Right kidney (tissue), 9 donors: Measurements from ENCODE around the gene ST3GAL4.
"Not testable (repeated sequence)": the region's sequence is repeated elsewhere in the genome, so short reads cannot be mapped to it uniquely, and the experiment has no call there.

ENCODE experiments used
- DNase-seq: peaks from one replicate; pipeline ENCODE4 v3.0.0-alpha.2; 2016
- long read RNA-seq, 8 donors: transcript quantifications; one replicate each; lab custom pipeline, GENCODE V29; 2026

Gene ST3GAL4, protein sequence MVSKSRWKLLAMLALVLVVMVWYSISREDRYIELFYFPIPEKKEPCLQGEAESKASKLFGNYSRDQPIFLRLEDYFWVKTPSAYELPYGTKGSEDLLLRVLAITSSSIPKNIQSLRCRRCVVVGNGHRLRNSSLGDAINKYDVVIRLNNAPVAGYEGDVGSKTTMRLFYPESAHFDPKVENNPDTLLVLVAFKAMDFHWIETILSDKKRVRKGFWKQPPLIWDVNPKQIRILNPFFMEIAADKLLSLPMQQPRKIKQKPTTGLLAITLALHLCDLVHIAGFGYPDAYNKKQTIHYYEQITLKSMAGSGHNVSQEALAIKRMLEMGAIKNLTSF
- long read RNA-seq, donor 1, partial matches to known transcripts: 0 of 5 reads
- long read RNA-seq, donor 1, other reads (novel, unspliced or antisense): 0 of 5 reads
- long read RNA-seq, donor 2, partial matches to known transcripts: 0 of 3 reads
- long read RNA-seq, donor 2, other reads (novel, unspliced or antisense): 0 of 3 reads
- long read RNA-seq, donor 3, partial matches to known transcripts: 0 of 5 reads
- long read RNA-seq, donor 3, other reads (novel, unspliced or antisense): 0 of 5 reads
- long read RNA-seq, donor 4, partial matches to known transcripts: 0 of 1 reads
- long read RNA-seq, donor 4, other reads (novel, unspliced or antisense): 0 of 1 reads
- long read RNA-seq, donor 5, partial matches to known transcripts: 0 of 1 reads
- long read RNA-seq, donor 5, other reads (novel, unspliced or antisense): 0 of 1 reads
- long read RNA-seq, donor 6, partial matches to known transcripts: 0 of 3 reads
- long read RNA-seq, donor 6, other reads (novel, unspliced or antisense): 0 of 3 reads
- long read RNA-seq, donor 7, transcript ST3GAL4-201 (11 exons, 1,790 nt): major isoform, 5 of 14 reads
- long read RNA-seq, donor 7, partial matches to known transcripts: 5 of 14 reads
- long read RNA-seq, donor 7, other reads (novel, unspliced or antisense): 0 of 14 reads
- long read RNA-seq, donor 8: 0 reads

DNA sequence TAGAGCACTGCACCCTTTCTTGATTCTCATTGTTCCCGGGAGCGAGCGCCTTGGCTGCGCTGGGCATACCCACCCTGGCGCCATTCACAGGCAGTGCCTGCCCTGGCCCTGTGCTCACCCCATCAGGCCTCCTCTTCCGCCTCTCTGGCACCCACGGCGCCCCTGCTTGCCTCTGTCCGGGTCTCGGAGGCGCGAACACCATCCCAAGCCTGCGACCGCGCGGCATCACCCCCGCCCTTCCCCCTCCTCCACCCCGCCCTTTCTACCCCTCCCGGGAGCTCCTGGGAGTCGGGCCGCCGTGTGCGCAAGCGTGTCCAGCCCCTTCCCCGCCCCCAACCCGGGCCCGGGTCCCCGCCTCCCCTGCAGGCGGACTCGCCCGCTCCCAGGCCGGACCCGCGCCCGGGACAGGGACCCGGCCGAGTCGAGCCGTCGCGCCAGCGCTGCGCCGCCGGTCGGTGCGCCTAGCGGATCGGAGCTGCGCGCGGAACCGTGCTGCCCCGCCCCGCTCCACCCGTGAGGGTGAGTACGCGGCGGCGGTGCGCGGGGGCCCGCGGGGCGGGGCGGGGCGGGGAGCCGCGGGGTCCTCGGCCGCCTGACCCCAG lies at the start of gene ST3GAL4:
Gene ST3GAL4, plus strand, starts transcription at position 363 of the 602 bp plus-strand sequence. CDS start 50,470 bp downstream, outside the sequence.
- peak; percentile 84 for DNase-seq

DNA sequence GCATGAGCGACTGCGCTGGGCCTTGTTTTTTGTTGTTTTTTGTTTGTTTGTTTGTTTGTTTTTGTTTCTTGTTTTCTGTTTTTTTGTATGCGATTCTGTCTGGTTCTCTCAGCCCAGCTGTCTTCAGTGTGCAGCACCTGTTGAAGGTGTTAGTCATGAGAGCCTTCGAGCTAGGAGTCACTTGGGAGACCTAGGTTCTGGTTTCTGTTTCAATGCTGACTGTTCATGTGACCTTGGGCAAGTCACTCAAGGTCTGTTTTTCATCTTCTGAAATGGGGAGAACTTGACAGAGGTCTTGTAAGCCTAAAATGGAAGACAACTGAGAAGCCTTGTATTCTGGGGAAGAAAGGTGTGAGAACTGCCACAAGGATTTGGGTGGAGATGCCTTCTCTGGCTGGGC lies 49.8 kb upstream of the ST3GAL4 start:
- DNase-seq: no peak

DNA sequence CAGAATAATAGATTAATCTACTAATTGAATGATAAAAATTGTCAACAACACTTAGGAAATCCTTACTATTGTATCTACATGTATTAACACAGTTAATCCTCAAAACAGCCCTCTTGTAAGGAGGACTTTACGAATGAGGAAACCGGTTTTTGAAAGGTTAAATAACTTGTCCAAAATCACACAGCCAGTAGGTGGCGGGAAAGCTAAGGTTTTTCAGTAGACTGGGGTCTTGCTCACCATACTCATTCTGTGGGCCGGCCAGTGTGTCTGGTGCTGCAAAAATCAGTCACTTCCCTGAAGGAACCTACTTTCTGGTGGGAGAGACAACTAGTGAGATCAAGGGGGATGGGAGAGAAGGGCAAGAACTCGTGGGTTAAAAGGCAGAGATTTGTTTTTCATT lies 47.8 kb upstream of the ST3GAL4 start:
- DNase-seq: no peak

DNA sequence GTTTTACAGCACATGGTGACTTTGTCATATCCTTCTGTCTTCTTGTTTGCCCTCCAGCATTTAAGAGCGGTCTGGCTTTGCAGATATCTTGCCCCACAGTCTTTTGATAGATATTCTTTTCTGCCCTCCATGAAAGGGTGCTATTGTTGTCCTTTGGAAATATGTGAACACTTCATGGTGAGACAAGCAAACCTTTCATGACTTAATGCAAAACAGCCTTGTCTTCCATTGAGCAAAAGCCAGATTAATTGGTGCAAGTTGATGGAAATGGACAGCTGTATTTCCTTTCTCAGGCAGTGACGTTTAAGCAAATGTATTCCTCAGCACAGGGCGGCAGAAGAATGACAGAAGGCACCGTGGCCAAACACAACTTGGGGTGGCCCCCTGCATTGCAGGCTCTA lies 47.2 kb upstream of the ST3GAL4 start:
- no peak for DNase-seq

DNA sequence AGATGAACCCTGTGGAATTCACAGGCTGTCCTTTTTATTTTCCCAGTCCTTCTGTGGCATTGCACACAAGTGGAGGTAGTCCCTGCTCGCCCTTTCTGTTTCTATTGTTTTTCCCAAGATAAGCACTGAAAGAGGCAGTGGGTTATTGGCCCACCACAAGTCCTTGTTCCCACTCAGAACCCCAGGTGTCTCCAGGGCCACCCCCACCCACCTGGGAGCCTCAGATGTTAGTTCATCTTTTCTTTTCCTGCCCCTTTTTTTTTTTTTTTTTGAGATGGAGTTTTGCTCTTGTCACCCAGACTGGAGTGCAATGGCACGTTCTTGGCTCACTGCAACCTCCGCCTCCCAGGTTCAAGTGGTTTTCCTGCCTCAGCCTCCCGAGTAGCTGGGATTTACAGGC lies 46.7 kb upstream of the ST3GAL4 start:
- not testable (repeated sequence) for DNase-seq

DNA sequence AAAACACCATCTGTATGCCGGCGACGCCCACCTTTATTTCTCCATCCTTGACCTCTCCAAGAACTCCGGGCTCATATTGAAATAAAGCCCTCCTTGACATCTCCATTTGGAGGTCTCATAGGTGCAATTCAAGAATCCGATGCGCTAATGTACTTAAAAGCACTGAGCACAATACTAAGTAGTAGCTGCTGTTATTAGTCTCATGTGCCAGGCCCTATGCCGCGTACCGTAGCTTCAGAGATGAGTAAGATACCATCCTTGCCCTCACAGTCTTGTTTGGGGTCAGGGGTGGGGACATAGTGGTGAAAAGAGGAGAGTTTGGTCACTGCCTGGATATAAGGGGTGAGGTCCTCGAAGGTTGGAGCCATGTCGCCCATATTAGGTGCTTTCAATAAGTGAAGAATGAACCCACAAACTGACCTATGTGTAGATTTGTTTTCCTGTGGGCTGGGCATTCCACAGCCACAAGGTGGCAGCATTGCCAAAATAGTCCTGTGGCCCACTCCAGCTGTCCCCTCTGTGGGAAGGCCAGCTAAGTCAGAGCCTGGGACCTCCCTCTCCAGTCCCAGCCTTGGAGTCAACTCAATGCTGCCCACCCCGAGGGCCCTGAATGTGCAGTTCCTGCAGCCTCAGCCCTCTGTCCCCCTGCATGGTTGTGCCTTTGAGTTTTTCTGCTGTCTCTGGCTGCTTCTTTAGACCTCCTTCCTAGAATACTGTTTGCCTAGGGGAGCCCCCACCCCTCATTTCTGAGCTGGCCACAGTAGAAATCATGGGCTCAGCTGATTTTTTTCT lies 45.1 kb upstream of the ST3GAL4 start:
- peak; percentile 44 for DNase-seq

DNA sequence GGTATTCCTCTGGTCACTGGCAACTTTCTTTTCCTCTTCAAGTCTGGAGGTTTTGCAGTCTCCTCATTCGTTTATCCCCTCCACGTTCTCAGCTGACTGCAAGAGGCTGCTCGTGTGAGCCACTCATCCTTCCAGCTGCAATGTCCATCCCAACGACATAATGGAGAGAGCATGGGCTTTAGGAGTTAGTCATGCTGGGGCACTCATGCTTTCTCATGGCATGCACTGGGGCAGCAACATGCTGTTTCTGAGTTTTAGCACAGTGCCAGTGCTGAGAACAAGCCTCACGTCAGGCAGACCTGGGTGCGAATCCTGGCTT lies 44.5 kb upstream of the ST3GAL4 start:
- DNase-seq: no peak

DNA sequence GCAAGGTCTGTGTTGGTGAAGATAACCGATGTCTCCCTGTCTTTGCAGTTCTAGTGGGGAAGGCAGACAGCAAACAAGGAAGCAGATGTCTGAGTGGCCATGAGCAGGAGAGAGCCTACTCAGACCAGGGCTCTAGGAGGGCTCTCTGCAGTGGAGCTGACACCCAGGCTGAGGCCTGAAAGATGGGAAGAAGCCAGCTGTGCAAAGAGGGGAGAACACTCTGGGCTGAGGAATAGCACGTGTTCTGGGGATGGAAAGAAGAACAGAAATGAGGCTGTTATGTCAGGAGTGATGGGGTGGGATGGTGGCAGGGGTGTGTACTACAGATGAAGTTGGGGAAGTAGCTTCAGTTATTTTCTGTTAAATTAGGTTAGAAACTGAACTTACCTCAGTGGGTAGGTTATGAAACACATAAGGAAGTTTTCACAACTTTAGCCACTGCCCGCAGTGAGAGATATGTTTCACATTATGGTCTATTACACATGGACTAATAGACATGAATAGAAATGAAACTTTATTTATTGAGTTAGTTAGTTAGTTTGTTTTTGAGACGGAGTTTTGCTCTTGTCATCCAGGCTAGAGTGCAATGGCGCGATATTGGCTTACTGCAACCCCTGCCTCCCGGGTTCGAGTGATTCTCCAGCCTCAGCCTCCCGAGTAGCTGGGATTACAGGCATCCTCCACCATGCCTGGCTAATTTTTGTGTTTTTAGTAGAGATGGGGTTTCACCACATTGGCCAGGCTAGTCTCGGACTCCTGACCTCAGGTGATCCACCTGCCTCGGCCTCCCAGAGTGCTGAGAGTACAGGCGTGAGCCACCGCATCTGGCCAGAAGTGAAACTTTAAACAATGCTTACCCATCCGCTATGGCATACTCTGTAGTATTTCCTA lies 43.8 kb upstream of the ST3GAL4 start:
- no peak for DNase-seq

DNA sequence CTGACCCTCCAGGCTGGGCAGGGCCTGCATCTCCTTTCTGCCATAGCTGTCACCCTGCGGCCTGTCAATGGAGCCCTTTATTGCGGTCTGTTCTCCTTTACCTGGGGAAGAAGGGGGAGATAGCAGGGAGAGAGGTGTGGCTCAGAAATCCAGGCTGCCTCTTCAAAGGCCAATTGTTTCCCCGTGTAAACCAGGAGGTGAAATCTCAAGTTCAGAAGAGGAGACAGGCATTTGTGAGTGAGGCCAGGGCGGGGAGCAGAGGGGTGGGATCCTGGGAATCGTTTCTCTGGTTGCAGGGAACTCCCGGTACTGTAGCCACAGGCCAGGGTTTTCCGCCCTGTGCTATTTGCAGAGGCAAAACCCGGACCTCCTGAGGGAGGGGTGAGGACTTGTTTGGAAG lies 42.5 kb upstream of the ST3GAL4 start:
- no peak for DNase-seq

DNA sequence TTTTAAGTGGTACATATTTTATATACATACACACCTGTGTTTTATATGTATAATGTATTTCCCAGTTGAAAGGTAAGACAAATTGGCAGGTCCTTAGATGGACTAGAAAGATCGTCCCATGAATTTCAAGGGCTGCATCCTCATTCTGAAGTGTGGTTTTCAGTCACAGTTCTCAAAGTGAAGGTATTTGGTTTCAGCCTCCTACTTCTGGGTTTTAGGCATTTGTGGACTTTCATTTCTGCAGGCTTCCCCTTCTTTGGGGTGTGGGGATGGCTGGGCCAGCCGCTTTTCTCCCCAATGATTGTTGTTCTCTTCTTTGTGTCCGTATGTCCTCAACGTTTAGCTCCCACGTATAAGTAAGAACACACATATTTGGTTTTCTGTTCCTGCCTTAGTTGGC lies 41.7 kb upstream of the ST3GAL4 start:
- no peak for DNase-seq

DNA sequence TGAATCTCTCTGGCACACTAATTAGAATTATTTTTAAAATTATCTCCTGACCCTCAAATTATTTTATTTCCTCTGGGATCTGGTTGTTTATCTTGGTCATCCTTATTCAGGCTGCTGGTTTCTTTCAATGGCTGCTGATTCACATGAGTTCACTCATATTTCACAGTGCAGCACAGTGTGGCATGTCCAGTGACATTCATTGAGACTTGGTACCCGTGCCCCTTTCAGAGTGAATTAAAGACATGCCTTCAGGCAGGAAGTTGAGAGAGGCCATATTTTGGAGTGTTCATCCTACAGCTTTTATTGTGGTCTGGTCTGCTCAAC lies 38.1 kb upstream of the ST3GAL4 start:
- no peak for DNase-seq

DNA sequence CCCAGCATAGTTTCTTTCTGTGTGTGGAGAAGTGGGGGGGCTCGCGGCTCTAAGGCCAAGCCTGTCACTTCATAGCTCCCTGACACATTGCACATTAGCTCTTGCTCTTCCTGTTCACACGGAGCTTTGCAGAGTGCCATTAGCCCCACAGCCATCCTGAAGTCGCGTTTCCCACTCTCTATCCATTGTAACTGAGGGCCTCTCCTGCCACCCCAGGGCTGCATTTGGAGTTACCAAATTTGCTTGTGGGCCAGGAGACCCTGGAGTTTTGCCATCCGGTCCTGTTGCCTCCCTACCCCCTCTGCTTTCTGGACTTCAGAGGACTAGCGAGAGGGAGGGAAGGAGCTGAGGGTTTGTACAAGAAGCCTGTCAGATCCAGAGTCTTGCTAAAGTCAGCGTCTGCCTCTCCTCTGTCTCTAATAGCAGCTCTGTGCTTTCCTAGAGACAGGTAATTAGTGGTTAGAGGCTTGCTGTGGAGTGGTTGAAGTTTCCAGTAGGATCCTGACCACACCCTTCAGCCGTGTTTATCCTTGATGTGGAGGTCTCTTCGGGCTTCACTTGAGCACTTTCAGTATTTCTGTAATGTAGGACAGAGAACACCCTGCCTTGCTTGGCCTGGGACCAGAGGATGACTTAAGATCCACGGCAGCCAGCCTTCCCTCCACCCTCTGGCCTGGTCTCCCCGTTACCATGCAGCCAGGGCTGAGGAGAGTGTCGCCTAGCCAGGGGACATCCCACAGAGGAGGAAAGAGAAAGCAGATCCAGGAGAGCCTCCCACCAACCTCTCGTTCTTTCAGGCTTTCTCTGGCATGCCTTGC lies 37.5 kb upstream of the ST3GAL4 start:
- DNase-seq: no peak

DNA sequence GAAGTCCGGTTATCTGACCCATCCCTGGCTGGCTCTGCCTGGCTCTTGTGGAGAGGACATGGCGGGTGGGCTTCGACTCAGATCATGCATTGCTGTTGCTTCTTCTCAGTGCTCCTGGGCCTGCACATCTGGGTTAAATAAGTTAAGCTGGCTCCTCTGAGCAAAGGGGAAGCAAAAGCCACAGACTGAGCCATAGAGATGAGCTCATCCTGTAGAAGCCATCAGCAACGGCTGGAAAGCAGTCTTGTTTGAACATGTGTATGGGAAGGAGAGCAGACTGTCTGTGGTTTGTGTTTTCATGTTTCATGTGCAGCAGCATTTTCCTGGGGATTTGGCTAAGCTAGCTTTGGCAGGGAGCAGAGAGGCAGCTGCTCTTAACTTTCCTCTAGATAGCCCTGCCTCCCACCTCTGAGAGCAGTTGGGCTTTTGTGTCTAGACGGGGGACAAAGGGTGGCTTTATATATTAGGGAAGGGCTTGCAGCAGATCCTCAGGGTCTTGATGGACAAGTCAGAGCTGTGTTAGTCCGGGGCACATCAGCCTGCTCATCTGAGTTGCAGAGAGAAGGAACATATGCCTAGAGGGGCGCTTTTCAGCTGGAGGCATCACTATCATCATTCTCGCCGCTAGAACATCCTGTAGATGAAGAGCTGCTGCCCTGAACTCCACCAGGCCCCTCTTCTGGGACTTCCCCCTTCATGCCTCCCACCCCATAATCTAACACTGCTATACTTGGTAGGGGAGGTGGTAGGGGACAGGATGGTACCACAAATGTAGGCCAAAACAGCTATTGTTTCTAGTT lies 36.7 kb upstream of the ST3GAL4 start:
- DNase-seq: no peak

DNA sequence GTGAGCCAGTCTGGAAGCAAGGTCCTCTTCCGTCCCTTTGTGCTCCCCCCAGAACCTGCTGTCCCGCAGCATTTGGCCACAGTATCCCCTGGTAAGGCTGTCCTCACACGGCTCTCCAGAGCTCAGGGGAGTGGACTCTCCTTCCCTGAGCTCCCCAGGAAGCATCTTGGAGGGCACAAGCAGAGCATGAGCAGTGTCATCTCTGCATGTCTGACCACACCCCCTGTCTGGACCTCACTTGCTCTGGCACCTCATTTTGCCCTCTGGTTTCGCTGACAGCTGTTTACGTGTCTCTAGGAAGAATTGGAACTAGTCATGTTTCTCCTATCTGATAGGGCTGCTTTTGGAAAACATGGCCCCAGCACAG lies 36.1 kb upstream of the ST3GAL4 start:
- DNase-seq: no peak

DNA sequence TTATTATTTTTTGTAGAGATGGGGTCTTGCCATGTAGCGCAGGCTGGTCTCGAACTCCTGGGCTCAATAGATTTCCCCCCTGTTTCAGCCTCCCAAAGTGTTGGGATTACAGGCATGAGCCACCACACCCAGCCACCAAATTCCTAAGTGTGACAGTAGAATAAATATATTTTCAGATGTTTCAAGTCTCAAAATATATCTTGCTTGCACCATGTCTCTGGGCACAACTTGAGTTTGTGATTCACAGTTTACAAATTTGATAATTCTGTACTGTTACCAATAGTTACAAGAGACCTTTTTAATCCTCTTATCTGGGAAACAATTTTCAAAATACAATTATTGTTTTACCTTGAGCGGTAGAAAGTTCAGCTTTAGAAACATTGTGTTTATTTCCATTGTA lies 32.5 kb upstream of the ST3GAL4 start:
- DNase-seq: no peak

DNA sequence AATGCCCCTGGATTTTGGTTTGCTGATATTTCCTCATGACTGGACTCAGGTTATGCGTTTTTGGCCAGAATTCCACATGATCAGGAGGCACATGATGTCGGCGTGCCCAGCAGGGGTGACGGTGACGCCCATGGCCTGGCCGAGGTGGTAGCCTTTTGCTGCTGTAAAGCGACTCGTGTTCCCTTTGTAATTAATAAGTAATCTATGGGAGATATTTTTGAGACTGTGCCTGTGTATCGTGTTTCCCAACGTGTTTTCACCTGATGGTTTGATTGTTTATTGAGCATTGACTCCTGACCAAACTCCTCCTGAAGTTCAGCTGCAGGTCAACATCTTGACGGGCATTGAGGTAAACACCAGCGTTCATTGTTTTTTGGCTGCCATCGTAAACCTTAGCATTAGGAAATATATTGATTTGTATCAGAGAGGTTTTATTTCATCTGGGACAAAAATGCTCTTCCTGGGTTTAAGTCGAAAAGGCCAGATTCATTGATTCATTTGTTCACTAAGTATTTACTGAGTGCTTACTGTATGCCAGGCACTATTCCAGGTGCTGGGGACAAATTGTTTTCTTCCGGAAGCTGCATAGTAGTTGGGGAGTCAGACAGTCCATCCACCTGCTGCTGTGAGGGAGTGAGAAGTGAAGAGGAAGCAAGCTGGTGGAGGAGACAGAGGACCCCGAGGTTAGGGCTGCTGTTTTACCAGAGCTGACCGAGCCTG lies 28.0 kb upstream of the ST3GAL4 start:
- no peak for DNase-seq

DNA sequence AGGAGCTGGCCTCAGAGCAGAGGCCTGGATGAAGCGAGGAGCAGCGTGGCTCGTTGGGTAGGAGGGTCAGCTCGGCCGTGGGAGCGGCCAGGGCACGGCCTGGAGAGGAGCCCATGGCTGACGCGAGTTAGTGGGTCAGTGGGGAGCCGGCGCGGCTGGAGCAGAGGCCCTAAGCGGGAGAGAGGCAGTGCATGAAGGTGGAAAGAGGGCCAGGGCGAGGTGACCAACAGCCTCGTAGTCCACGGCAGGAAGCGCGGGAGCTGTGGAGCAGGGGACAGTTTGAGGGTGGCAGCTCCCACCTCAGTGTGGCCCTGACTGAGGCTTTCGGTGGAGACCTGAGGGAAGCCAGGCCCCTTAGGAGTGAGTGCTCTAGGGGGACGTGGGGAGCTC lies 27.5 kb upstream of the ST3GAL4 start:
- DNase-seq: no peak

DNA sequence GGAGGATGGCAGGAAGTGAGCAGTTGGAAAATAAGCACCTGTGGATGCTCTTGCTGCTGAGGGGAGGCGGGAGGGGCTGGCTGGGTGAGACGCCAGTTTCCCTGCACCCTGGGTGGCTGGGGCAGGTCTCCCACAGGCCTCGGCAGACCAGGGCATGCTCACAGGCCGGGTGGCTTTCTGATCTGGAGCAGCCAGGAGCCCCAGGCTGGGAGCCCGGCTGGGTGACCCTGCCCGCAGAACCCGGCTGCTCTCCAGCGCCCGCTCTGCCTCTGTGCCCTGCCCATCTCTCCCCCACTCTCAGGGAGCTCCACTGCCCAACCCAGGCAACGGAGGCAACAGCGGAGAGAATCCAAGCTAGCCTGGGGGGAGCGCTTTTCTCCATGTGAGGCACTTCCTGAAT lies 27.0 kb upstream of the ST3GAL4 start:
- DNase-seq: no peak
